MM.1S (cell line): ENCODE data around the gene ARHGAP28.

Experiments
- EZH2 ChIP-seq: fragments of 300-600 bp; sonication (generic); optimal IDR thresholded peaks from 2 replicates; pipeline ENCODE3; 2017; ENCODE audit warnings: low read depth, mild to moderate bottlenecking, antibody characterized with exemption, low read length, mixed read lengths
- EZH2phosphoT487 ChIP-seq: fragments of 300-600 bp; sonication (generic); IDR thresholded peaks from 2 replicates; pipeline ENCODE4 v1.6.1; 2018; ENCODE audit warnings: antibody characterized with exemption, low read length
- TF ChIP-seq, protein P1 (sequence below): fragments of 300-600 bp; sonication (generic); IDR thresholded peaks from 2 replicates; pipeline ENCODE4 v1.5.1; 2016; ENCODE audit warnings: antibody characterized with exemption, low read length, mixed read lengths

DNA sequence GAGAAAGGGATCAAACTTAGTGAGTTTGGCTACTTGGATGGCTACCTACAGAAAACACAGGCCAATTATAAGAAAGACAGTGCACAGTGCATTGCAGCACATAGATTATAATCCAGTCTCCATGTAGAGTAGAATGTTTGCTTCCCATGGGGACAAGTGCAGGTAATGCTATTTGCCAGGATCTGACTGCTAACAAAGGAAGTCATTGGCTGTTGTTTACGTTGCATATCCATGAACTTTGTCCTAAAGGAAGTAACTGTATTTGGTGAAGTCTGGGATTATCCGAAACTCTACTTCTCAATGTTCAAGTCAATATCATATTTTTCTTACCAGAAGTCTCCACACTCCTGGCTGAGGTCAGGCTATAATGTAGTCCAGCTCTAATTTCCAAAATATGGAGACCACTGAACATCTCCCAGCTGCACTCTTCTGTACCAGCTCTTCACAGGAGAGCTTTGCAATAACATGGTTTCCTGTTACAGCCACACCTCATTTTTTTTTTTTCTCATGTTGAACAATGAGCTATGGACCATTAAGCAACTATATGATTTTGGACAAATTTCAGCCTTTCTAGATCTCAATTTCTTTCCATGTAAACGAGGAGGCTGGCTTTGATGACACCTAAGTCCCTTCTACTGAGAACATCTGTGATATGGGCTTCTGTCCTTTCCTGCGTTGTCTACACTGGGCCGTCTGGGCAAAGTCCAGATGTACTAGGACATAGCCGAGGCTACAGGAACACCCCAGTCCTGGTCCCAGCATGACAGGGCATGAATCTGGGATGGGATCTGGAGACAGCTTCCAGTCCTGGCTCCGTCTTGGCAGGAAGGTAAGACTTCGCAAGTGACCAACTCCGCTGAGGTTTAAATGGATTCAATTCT lies 233.3 kb downstream of the ARHGAP28 start:
- TF ChIP-seq, protein P1, sequence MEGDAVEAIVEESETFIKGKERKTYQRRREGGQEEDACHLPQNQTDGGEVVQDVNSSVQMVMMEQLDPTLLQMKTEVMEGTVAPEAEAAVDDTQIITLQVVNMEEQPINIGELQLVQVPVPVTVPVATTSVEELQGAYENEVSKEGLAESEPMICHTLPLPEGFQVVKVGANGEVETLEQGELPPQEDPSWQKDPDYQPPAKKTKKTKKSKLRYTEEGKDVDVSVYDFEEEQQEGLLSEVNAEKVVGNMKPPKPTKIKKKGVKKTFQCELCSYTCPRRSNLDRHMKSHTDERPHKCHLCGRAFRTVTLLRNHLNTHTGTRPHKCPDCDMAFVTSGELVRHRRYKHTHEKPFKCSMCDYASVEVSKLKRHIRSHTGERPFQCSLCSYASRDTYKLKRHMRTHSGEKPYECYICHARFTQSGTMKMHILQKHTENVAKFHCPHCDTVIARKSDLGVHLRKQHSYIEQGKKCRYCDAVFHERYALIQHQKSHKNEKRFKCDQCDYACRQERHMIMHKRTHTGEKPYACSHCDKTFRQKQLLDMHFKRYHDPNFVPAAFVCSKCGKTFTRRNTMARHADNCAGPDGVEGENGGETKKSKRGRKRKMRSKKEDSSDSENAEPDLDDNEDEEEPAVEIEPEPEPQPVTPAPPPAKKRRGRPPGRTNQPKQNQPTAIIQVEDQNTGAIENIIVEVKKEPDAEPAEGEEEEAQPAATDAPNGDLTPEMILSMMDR = no peak
- no peak for TF ChIP-seq EZH2
- no peak for TF ChIP-seq EZH2phosphoT487
